IPS DF 4.7 (cell line): ENCODE results near the gene PLXNA1.

ENCODE experiments used
- DNase-seq: peaks from one replicate; pipeline ENCODE4 v3.0.0-alpha.2; 2013; ENCODE audit warnings: low spot score; ENCODE audit errors: extremely low read depth

The PLXNA1 gene

GRCh38 chr3:126982471-126983175 is at the start of gene PLXNA1:
Gene PLXNA1 (plus strand): TSS chr3:126983115. CDS start chr3:126988594, 5,479 bp downstream.
- no peak for DNase-seq

- DNase-seq: no peak
These were observed 48.8 kb upstream of the PLXNA1 start for GRCh38 chr3:126934031-126934531.

- no peak for DNase-seq
These were observed 47.9 kb upstream of the PLXNA1 start for GRCh38 chr3:126934991-126935390.

GRCh38 chr3:126935756-126936509 is 47.0 kb upstream of the PLXNA1 start:
- DNase-seq: no peak

- DNase-seq: no peak
These were observed 46.0 kb upstream of the PLXNA1 start for GRCh38 chr3:126936853-126937425.

- no peak for DNase-seq
These were observed 45.4 kb upstream of the PLXNA1 start for GRCh38 chr3:126937533-126937932.

GRCh38 chr3:126937973-126938372 is 44.9 kb upstream of the PLXNA1 start:
- DNase-seq: no peak

GRCh38 chr3:126938520-126939337 is 44.2 kb upstream of the PLXNA1 start:
- DNase-seq: no peak

GRCh38 chr3:126939338-126939718 is 43.6 kb upstream of the PLXNA1 start:
- DNase-seq: no peak

GRCh38 chr3:126939733-126940132 is 43.2 kb upstream of the PLXNA1 start:
- DNase-seq: no peak

GRCh38 chr3:126941721-126942270 is 41.1 kb upstream of the PLXNA1 start:
- no peak for DNase-seq

GRCh38 chr3:126944089-126944965 is 38.6 kb upstream of the PLXNA1 start:
- DNase-seq: no peak

- no peak for DNase-seq
These were observed 37.7 kb upstream of the PLXNA1 start for GRCh38 chr3:126945171-126945721.

- DNase-seq: no peak
These were observed 37.0 kb upstream of the PLXNA1 start for GRCh38 chr3:126945891-126946290.

GRCh38 chr3:126946405-126946804 is 36.5 kb upstream of the PLXNA1 start:
- DNase-seq: no peak

GRCh38 chr3:126947429-126947828 is 35.5 kb upstream of the PLXNA1 start:
- DNase-seq: no peak

- DNase-seq: no peak
These were observed 33.9 kb upstream of the PLXNA1 start for GRCh38 chr3:126948980-126949535.

GRCh38 chr3:126951561-126951960 is 31.4 kb upstream of the PLXNA1 start:
- no peak for DNase-seq

- no peak for DNase-seq
These were observed 30.5 kb upstream of the PLXNA1 start for GRCh38 chr3:126952261-126952982.
